Smooth muscle cell (in vitro differentiated cells): ENCODE data around the gene ABTB2. TPM values are rescaled to one million over a fixed set of nuclear protein-coding genes. Genes with fewer than 3 reads are reported as not detected.
"Not testable (repeated sequence)": the region's sequence is repeated elsewhere in the genome, so short reads cannot be mapped to it uniquely, and the experiment has no call there.

Experiments
- DNase-seq: peaks from one replicate; lab custom pipeline; 2025; ENCODE audit not compliant: unreplicated experiment; lab: John Stamatoyannopoulos, UW
- H2AFZ ChIP-seq: fragments of 200-600 bp; sonication (generic); 2 replicates; pipeline ENCODE4 v1.6.0; 2016; ENCODE audit warnings: antibody characterized with exemption, low read depth, mild to moderate bottlenecking
- H3F3A ChIP-seq: fragments of 200-600 bp; sonication (generic); 2 replicates; pipeline ENCODE4 v1.6.0; 2017; ENCODE audit warnings: antibody characterized with exemption, low read depth
- H3K27ac ChIP-seq: fragments of 200-600 bp; sonication (generic); 2 replicates; pipeline ENCODE4 v1.5.1; 2016; ENCODE audit warnings: low read depth, mild to moderate bottlenecking
- H3K27me3 ChIP-seq: fragments of 200-600 bp; sonication (generic); 2 replicates; pipeline ENCODE4 v1.6.1; 2016; ENCODE audit warnings: low read depth, mild to moderate bottlenecking
- H3K36me3 ChIP-seq: fragments of 200-600 bp; sonication (generic); 2 replicates; pipeline ENCODE4 v1.5.1; 2016; ENCODE audit warnings: low read depth
- H3K4me1 ChIP-seq: fragments of 200-600 bp; sonication (generic); 2 replicates; pipeline ENCODE4 v1.5.1; 2016; ENCODE audit warnings: low read depth
- H3K4me2 ChIP-seq: fragments of 200-600 bp; sonication (generic); 2 replicates; pipeline ENCODE4 v1.6.0; 2016; ENCODE audit warnings: mild to moderate bottlenecking
- H3K4me3 ChIP-seq: fragments of 200-600 bp; sonication (generic); 2 replicates; pipeline ENCODE4 v1.5.1; 2016; ENCODE audit warnings: mild to moderate bottlenecking
- H3K79me2 ChIP-seq: fragments of 200-600 bp; sonication (generic); 2 replicates; pipeline ENCODE4 v1.6.0; 2016; ENCODE audit warnings: low read depth, mild to moderate bottlenecking
- H3K9ac ChIP-seq: fragments of 200-600 bp; sonication (generic); 2 replicates; pipeline ENCODE4 v1.6.0; 2016; ENCODE audit warnings: low read depth
- H3K9me3 ChIP-seq: fragments of 200-600 bp; sonication (generic); replicated peaks from 2 replicates; pipeline ENCODE4 v1.5.1; 2016; ENCODE audit warnings: low read depth
- H4K20me1 ChIP-seq: fragments of 200-600 bp; sonication (generic); 2 replicates; pipeline ENCODE4 v1.6.0; 2016; ENCODE audit warnings: low read depth
- CTCF ChIP-seq: fragments of 200-600 bp; sonication (generic); IDR thresholded peaks from 2 replicates; pipeline ENCODE4 v1.5.1; 2017; ENCODE audit warnings: borderline replicate concordance, mild to moderate bottlenecking, antibody characterized with exemption; ENCODE audit not compliant: insufficient read depth, poor library complexity, severe bottlenecking
- WGBS: methylation state at CpG from one replicate; pipeline ENCODE4 v1.1.7; 2016; ENCODE audit warnings: low lambda C conversion rate; 5-methylcytosine and 5-hydroxymethylcytosine counted together
- polyA plus RNA-seq: library from polyadenylated mRNA; unstranded; fragments of >200 nt; fragmentation: Nextera tagmentation; extraction: Ambion mirVana; gene quantifications from 2 replicates; pipeline ENCODE4 v1.2.1, GENCODE V29; 2016
- total RNA-seq: library from RNA; depleted of rRNA; stranded (reverse); fragments of >200 nt; gene quantifications from 2 replicates; pipeline ENCODE4 v1.2.3, GENCODE V29; 2014

ABTB2 gene
- total and polyA plus RNA-seq, 2 experiments from 2014 or later, result 4.3 to 4.9 TPM

DNA sequence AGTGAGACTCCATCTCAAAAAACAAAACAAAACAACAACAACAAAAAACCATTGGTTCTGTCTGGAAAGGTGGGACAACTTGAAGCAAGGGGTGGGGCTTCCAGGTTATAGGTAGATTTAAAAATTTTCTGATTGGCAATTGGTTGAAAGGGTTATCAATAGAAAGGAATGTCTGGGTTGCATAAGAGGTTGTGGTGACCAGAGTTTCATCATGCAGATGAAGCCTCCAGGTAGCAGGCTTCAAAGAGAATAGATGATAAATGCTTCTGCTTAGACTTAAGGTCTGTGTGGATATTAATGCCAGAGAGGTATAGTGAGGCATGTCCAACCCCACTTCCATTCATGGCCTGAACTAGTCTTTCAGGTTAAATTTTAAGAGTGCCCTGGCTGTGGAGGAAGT, 135.8 kb downstream of the ABTB2 start:
- no peaks in the 10 kb centered on the region for H3F3A ChIP-seq
- no peaks in the 10 kb centered on the region for H3K27me3 ChIP-seq
- DNase-seq, result no peak
- H3K9me3 ChIP-seq, result no peaks in the 10 kb centered on the region
- H3K27ac ChIP-seq, result no peak overlapping the region
- no peaks in the 10 kb centered on the region for H3K79me2 ChIP-seq
- no peak for TF ChIP-seq CTCF
- H3K4me2 ChIP-seq, result no peak overlapping the region
- H3K4me1 ChIP-seq, result peaks cover 12% of the 10 kb centered on the region
- peaks cover 34% of the 10 kb centered on the region for H4K20me1 ChIP-seq
- H3K36me3 ChIP-seq, result no peaks in the 10 kb centered on the region
- no peak overlapping the region for H3K4me3 ChIP-seq
- no peak overlapping the region for H3K9ac ChIP-seq
- H2AFZ ChIP-seq, result no peak overlapping the region

GRCh38 chr11:34219941-34220370, 137.9 kb downstream of the ABTB2 start:
- Histone ChIP-seq H3K27ac (no peak overlapping the region), H3K4me2 (no peak overlapping the region), H3K9ac (no peak overlapping the region), H3K4me1 (peaks cover 12% of the 10 kb centered on the region), H3K9me3 (no peaks in the 10 kb centered on the region), H3K4me3 (no peak overlapping the region), H3K79me2 (peaks cover 5% of the 10 kb centered on the region), H3K36me3 (no peaks in the 10 kb centered on the region), H2AFZ (no peak overlapping the region), H3K27me3 (no peaks in the 10 kb centered on the region), H3F3A (no peaks in the 10 kb centered on the region), H4K20me1 (peaks cover 40% of the 10 kb centered on the region)
- no peak for DNase-seq
- 80% methylated on average over 5 of the region's 5 CpGs for WGBS
- TF ChIP-seq CTCF, result no peak

DNA sequence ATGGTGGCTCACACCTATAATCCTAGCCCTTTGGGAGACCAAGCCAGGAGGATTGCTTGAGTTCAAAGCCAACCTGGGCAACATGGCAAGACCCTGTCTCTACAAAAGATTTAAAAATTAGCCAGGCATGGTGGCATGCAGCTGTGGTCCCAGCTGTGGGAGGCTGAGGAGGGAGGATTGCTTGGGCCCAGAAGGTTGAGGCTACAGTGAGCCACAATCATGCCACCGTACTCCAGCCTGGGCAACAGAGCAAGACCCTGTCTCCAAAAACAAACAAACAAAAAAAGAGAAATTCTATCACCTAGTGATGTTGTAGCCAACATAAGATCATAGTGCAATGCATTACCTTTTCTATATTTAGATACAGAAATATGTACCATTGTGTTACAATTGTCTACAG, 138.5 kb downstream of the ABTB2 start:
- H3K27me3 ChIP-seq, result no peaks in the 10 kb centered on the region
- H3K27ac ChIP-seq, result no peak overlapping the region
- DNase-seq, result no peak
- no peak for TF ChIP-seq CTCF
- H3K4me3 ChIP-seq, result no peak overlapping the region
- no peak overlapping the region for H3K9ac ChIP-seq
- H2AFZ ChIP-seq, result no peak overlapping the region
- WGBS, result 93% methylated on average over 1 of the region's 1 CpG
- peaks cover 12% of the 10 kb centered on the region for H3K4me1 ChIP-seq
- H3F3A ChIP-seq, result no peaks in the 10 kb centered on the region
- H3K4me2 ChIP-seq, result no peak overlapping the region
- no peaks in the 10 kb centered on the region for H3K9me3 ChIP-seq
- peaks cover 35% of the 10 kb centered on the region for H4K20me1 ChIP-seq
- H3K36me3 ChIP-seq, result no peaks in the 10 kb centered on the region
- peaks cover 5% of the 10 kb centered on the region for H3K79me2 ChIP-seq

DNA sequence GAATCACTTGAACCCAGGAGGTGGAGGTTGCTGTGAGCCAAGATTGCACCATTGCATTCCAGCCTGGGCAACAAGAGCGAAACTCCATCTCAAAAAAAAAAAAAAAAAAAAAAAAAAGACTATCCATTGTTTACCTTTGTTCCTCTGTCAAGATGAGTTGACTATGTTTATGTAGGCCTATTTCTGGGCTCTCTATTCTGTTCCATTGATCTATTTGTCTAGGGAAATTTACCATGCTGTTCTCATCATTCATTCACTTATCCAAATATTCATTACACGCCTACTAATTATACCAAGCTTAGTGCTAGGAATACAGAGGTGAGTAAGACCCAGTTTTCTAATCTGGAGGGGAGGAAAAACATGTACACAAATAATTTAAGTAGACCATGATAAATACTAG, 139.1 kb downstream of the ABTB2 start:
- WGBS, result 98% methylated on average over 2 of the region's 2 CpGs
- Histone ChIP-seq H3K4me1 (peaks cover 12% of the 10 kb centered on the region), H4K20me1 (peaks cover 32% of the 10 kb centered on the region)
- not testable (repeated sequence) for H3K79me2 ChIP-seq, H3K27me3 ChIP-seq, H3K9ac ChIP-seq, H3K36me3 ChIP-seq, H3K9me3 ChIP-seq, H3K4me3 ChIP-seq, H3K4me2 ChIP-seq, H2AFZ ChIP-seq, H3K27ac ChIP-seq, H3F3A ChIP-seq, DNase-seq
